Astrocyte of the spinal cord (primary cell): ENCODE results near the gene JAG2.
A peak's percentile ranks its signal among the peaks of the same experiment; 100 is the strongest.

ENCODE experiments used
- DNase-seq: peaks from one replicate; pipeline ENCODE4 v3.0.0; 2011; ENCODE audit warnings: low read depth, low spot score
- H3K4me3 ChIP-seq: 2 replicates; pipeline ENCODE4 v1.5.1; 2011; ENCODE audit warnings: low read depth, mild to moderate bottlenecking, low read length, moderate library complexity
- in situ Hi-C: cut with HindIII; loops from 2 replicates; pipeline ENCODE4 v1.10.0; 2017; ENCODE audit warnings: low sequenced_read_pairs
- TF ChIP-seq, protein P1 (sequence below): IDR thresholded peaks from 2 replicates; pipeline ENCODE4 v1.5.1; 2012; ENCODE audit warnings: low read depth, mild to moderate bottlenecking, low read length, inconsistent platforms

Gene JAG2

DNA sequence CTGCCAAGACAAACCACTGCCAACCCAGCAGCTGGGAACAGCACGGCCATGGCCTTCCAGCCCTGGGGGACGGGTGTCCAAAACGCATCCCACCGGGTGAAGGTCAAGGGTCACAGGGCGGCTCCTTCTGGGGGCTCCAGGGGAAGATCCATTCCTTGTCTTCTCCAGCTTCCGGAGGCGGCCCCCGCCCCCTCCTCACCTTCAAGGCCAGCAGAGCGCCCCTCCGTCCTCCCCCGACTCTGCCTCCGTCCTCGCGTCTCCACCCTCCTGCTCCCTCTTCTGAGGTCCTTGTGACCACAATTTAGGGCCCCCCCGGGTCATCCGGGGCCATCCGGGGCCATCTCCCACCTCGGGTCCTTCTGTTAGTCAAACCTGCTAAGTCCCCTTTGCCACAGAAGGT lies 16.4 kb upstream of the JAG2 start:
- in situ Hi-C loops = no loop called here
- DNase-seq = no peak
- TF ChIP-seq, protein P1, sequence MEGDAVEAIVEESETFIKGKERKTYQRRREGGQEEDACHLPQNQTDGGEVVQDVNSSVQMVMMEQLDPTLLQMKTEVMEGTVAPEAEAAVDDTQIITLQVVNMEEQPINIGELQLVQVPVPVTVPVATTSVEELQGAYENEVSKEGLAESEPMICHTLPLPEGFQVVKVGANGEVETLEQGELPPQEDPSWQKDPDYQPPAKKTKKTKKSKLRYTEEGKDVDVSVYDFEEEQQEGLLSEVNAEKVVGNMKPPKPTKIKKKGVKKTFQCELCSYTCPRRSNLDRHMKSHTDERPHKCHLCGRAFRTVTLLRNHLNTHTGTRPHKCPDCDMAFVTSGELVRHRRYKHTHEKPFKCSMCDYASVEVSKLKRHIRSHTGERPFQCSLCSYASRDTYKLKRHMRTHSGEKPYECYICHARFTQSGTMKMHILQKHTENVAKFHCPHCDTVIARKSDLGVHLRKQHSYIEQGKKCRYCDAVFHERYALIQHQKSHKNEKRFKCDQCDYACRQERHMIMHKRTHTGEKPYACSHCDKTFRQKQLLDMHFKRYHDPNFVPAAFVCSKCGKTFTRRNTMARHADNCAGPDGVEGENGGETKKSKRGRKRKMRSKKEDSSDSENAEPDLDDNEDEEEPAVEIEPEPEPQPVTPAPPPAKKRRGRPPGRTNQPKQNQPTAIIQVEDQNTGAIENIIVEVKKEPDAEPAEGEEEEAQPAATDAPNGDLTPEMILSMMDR = no peak
- no peak overlapping the region for H3K4me3 ChIP-seq

DNA sequence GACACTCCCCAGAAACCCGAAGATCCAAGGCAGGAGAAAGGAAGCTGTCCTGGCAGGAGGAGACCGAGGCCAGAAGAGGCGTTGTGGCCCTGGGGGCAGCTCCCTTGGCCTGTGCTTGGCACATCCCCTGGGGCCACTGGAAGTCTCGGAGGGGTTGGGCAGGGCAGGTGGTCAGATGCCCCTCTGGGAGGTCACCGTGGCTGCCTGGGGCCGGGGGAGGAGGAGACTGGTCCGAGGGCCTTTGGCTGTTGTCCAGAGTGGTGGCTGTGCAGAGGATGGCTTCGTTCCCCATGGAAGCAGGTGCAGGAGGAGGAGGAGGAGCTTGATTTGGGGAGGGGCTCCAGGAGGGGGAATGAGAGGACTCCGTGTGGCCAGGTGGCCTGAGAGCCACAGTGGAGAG lies 15.9 kb upstream of the JAG2 start:
- in situ Hi-C loops = no loop called here
- no peak overlapping the region for H3K4me3 ChIP-seq
- no peak for DNase-seq
- TF ChIP-seq, protein P1 = no peak

DNA sequence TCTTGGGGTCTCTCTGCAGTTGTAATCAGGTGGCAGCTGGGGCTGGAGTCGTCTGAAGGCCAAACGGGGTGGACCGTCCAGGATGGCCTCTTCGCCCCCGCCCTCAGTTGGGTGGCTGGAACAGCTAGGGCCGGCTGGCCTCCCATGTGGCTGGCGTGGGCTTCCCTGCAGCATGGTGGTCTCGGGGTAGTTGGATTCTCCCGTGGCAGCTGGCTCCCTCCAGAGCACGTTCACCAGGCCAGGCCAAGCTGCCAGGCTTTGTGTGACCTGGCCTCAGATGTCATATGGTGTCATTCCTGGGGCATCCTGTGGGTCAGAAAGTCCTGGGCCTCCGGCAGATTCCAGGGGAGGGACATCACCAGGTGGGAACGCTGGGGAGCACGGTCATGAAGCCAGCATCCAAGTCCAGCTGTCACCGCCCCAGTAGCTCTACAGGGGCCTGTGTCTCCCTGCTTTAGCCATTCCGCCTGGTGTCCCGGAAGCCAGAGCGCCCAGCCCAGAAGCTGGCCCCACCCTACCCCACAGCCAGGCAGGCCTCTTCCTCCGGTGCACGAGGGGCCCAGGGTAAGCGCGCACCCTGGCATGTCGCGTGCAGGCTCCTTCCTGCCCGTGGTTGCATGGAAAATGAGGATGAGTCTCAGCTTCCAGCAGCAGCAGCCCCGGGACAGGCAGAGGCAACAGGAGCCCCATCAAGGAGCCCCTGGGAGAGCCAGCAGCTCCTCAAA lies 13.9 kb upstream of the JAG2 start:
- TF ChIP-seq, protein P1 = no peak
- no peak for DNase-seq
- in situ Hi-C loops = no loop called here
- H3K4me3 ChIP-seq = no peak overlapping the region

DNA sequence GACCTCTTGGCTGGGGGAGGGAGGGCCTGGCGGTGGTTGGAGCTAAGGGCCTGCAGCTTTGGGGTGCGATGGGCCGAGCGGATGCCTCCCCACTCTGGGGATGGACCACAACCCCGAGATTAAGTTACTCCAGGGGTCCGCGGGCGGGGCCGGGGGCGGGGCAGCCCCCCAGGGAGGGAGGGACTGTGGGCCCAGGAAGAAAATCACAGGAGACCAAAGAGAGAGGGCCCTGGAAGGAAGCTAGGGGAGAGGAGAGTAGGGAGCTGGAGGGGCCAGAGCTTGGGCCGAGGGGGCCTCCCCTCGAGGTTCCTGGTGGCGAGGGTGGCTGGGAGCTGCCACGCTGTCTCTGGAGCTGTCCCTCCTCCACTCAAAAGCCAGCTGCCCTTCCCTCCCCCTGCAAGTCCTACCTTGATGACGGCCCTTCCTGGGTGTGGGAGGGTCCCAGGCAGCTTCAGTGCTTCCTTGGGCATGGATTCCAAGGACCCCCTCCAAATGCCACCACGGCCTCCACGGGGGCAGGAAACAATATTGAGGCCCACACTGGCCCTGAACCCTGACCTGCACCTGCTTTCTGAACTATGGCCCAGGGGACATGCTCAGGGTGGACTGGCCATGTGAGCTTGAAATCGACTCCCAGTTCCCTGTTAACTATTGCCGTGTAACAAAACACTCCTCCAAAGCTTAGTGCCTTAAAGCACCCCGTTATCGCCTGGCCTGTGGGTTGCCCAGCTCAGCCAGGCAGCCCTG lies 13.1 kb upstream of the JAG2 start:
- TF ChIP-seq, protein P1 = no peak
- in situ Hi-C loops = no loop called here
- H3K4me3 ChIP-seq = no peak overlapping the region
- no peak for DNase-seq

DNA sequence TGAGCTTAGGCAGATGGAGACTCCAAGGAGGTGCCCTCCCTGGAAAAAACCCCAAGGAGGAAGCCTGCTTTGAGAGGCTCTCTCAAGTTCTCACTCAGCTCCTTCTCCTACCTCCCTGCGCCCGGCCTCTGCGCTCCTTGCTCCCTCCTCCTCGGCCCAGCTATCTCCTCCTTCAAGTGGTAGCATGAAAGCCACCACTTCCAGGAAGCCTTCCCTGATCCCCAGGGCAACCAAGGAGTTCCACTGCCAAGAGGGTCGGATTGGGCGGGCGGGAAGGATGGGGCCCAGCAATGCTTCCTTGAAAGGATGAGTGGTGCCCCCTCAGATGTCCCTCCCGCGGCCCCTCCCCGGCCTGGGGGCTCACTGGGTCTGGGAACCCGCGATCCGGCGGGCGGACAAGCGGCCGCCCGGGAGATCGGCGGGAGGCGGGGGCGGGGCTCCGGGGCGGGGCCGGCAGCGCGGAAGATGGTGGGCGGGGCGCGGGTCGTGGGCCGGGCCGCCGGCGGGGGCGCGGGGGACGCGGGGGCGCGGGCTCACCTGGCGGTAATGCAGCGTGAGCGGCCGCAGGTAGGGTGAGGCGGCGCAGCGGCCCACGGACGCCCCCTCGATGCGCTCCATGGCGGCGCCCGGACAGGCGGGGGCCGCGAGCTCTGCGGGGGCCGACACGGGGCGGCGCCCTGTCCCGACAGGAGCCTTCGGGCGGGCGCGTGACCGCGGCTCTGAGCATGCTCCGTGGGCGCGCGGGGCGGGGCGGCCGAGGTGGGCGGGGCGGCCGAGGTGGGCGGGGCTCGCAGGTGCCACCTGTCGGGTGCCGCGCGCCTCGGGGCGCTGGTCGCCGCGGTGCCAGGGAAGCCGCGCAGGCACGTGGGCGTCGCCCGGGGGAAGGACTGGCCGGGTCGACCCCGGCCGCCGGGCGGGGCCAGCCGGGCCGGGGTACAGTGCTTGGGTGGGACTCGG lies 12.3 kb upstream of the JAG2 start, which contains the start of gene NUDT14:
TSS of gene NUDT14 (minus strand) at position 721 of the 957 bp plus-strand sequence. CDS start at position 618, 103 bp downstream.
- in situ Hi-C loops = no loop called here

DNA sequence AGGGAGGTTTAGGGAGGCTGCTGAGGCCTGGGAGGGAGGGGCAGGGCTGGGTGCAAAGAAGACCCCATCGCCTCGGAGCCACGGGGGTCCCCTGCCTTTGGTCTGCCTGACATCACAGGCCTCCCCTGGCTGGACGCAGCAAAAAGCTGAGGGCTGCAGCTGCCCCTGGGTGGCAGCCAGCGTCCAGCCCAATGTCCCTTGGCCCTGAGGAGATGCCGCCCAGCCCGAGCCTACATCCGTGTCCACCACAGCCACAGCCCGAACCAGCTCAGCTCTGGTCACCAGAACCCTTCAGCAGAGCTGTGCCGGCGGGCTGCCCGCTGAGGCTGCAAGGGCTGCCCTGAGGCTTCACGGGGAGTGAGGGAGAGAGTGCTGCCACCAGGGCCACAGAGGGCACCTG lies 10.6 kb upstream of the JAG2 start:
- in situ Hi-C loops = no loop called here

More for the DNA sequence above, 12.3 kb upstream of the JAG2 start, which contains the start of gene NUDT14:
- DNase-seq = no peak
- TF ChIP-seq, protein P1 = no peak
- H3K4me3 ChIP-seq = peak within 1 kb of the TSS; percentile 40

More for the DNA sequence above, 10.6 kb upstream of the JAG2 start:
- TF ChIP-seq, protein P1 = no peak
- no peak overlapping the region for H3K4me3 ChIP-seq
- no peak for DNase-seq
